ENCODE results near the gene TMEM19. TPM values are rescaled to one million over a fixed set of nuclear protein-coding genes. Genes with fewer than 3 reads are reported as not detected.

Gene TMEM19
- total and polyA plus RNA-seq, 2 of the 8 experiments (the other 6 are each of a cell fraction or from before 2014, with no cell fraction given): 12.6 to 19.1 TPM

- no peak overlapping the region for H4K8ac ChIP-seq (ENCODE audit: extremely low read depth, insufficient read depth, low read length)
- 87% methylated on average over 2 of the region's 2 CpGs; no CpG with 5 or more reads in 1 of the 2 experiments for WGBS, 2 experiments (ENCODE audit: extremely low coverage in 1 of 2, insufficient coverage in 1 of 2, insufficient read length in 1 of 2, insufficient replicate concordance in 2 of 2, low coverage in 1 of 2, low lambda C conversion rate in 2 of 2, missing lambda C conversion rate in 1 of 2)
- TF ChIP-seq TAF7 (optimal IDR thresholded peaks at IDR 0.05; ENCODE audit: borderline replicate concordance, low read depth, low read length): no peak
- TF ChIP-seq ASH2L (IDR thresholded peaks at IDR 0.05; ENCODE audit: low read length): no peak
- TF ChIP-seq GABPA (IDR thresholded peaks at IDR 0.05; ENCODE audit: borderline replicate concordance, insufficient read depth, low read length): no peak
- TF ChIP-seq SUZ12 (IDR thresholded peaks at IDR 0.05; ENCODE audit: low read length): no peak
- no peak for TF ChIP-seq RFX5 (IDR thresholded peaks at IDR 0.05; ENCODE audit: borderline replicate concordance, low read depth, low read length)
- TF ChIP-seq BCL11A (IDR thresholded peaks at IDR 0.05; ENCODE audit: low read depth in 2 of 2, low read length in 2 of 2): no peak
- TF ChIP-seq, protein P1, sequence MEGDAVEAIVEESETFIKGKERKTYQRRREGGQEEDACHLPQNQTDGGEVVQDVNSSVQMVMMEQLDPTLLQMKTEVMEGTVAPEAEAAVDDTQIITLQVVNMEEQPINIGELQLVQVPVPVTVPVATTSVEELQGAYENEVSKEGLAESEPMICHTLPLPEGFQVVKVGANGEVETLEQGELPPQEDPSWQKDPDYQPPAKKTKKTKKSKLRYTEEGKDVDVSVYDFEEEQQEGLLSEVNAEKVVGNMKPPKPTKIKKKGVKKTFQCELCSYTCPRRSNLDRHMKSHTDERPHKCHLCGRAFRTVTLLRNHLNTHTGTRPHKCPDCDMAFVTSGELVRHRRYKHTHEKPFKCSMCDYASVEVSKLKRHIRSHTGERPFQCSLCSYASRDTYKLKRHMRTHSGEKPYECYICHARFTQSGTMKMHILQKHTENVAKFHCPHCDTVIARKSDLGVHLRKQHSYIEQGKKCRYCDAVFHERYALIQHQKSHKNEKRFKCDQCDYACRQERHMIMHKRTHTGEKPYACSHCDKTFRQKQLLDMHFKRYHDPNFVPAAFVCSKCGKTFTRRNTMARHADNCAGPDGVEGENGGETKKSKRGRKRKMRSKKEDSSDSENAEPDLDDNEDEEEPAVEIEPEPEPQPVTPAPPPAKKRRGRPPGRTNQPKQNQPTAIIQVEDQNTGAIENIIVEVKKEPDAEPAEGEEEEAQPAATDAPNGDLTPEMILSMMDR (IDR thresholded peaks at IDR 0.05; ENCODE audit: control extremely low read depth in 1 of 3, insufficient read depth in 1 of 3, low read depth in 1 of 3, low read length in 3 of 3): no peak
- TF ChIP-seq SP2 (IDR thresholded peaks at IDR 0.05; ENCODE audit: low read length): no peak
- TF ChIP-seq TAF1 (IDR thresholded peaks at IDR 0.05; ENCODE audit: low read depth, low read length): no peak
- no peak for TF ChIP-seq YY1 (IDR thresholded peaks at IDR 0.05; ENCODE audit: low read depth, low read length)
- no peak for TF ChIP-seq TBP (IDR thresholded peaks at IDR 0.05; ENCODE audit: low read depth, low read length)
- no peak for TF ChIP-seq POLR2AphosphoS5 (IDR thresholded peaks at IDR 0.05; ENCODE audit: low read depth, low read length)
- TF ChIP-seq RXRA (IDR thresholded peaks at IDR 0.05; ENCODE audit: insufficient read depth, low read depth, low read length): no peak
These were observed 43.6 kb upstream of the TMEM19 start for GRCh38 chr12:71642264-71642663.

More at GRCh38 chr12:71642264-71642663, 43.6 kb upstream of the TMEM19 start:
- H2BK20ac ChIP-seq (ENCODE audit: low read length): no peak overlapping the region
- no peak overlapping the region for H2AFZ ChIP-seq (ENCODE audit: low read length)
- H3K23me2 ChIP-seq (ENCODE audit: low read depth, low read length): no peaks in the 10 kb centered on the region
- H3K9me3 ChIP-seq (ENCODE audit: insufficient read depth in 2 of 2, low read depth in 1 of 2, low read length in 1 of 2): no peaks in the 10 kb centered on the region
- POLR2A ChIA-PET (ENCODE audit: partially characterized antibody): no interaction called here
- no peak overlapping the region for H2BK15ac ChIP-seq (ENCODE audit: low read length)
- H3K4ac ChIP-seq (replicated peaks; ENCODE audit: insufficient read length, low read depth, low read length): no peak overlapping the region
- H2BK120ac ChIP-seq (replicated peaks; ENCODE audit: low read depth, low read length): no peak overlapping the region
- FAIRE-seq (no peak), DNase-seq (ENCODE audit: low read depth in 1 of 2, low spot score in 2 of 2) (no peak)
- no peak overlapping the region for H3K18ac ChIP-seq (ENCODE audit: extremely low read depth, low read length)
- peaks cover 9 to 58% (median 34%) of the 10 kb centered on the region in 4 experiments for H3K36me3 ChIP-seq (ENCODE audit: control insufficient read depth in 2 of 4, insufficient read depth in 4 of 4, low read length in 3 of 4)
- no peak overlapping the region for H3K9ac ChIP-seq (replicated peaks in 1 of 4; ENCODE audit: extremely low read depth in 1 of 4, low read depth in 3 of 4, low read length in 3 of 4)
- no peaks in the 10 kb centered on the region for H3K27me3 ChIP-seq (replicated peaks in 1 of 4; ENCODE audit: control insufficient read depth in 3 of 4, extremely low read depth in 1 of 4, insufficient read depth in 3 of 4, low read length in 3 of 4)
- H4K91ac ChIP-seq (replicated peaks; ENCODE audit: insufficient read length, low read length): no peak overlapping the region
- H4K20me1 ChIP-seq (replicated peaks in 1 of 2; ENCODE audit: control insufficient read depth in 1 of 2, insufficient read depth in 2 of 2, low read length in 2 of 2): peaks cover 0 to 3% of the 10 kb centered on the region in 2 experiments
- H3K14ac ChIP-seq (ENCODE audit: insufficient read length): no peak overlapping the region
- H3K4me2 ChIP-seq (ENCODE audit: insufficient read depth in 1 of 2, low read depth in 2 of 2, low read length in 2 of 2): no peak overlapping the region
- no peaks in the 10 kb centered on the region for H3K4me1 ChIP-seq (replicated peaks in 1 of 4; ENCODE audit: control insufficient read depth in 3 of 4, insufficient read depth in 4 of 4, low read length in 3 of 4)
- H2BK5ac ChIP-seq (ENCODE audit: low read depth, low read length): no peak overlapping the region
- H3K56ac ChIP-seq (replicated peaks; ENCODE audit: insufficient read length, low read depth, low read length): no peak overlapping the region
- H3K23ac ChIP-seq (ENCODE audit: insufficient read length): no peak overlapping the region
- H3K4me3 ChIP-seq (ENCODE audit: extremely low read depth in 1 of 4, insufficient read depth in 2 of 4, low read depth in 3 of 4, low read length in 4 of 4): no peak overlapping the region
- H3K79me2 ChIP-seq (ENCODE audit: control insufficient read depth in 1 of 2, insufficient read depth in 2 of 2, low read length in 2 of 2): no peaks in the 10 kb centered on the region
- H3K79me1 ChIP-seq (ENCODE audit: low read depth, low read length): no peaks in the 10 kb centered on the region
- no peak overlapping the region for H4K5ac ChIP-seq (ENCODE audit: insufficient read length, low read depth, low read length)
- no peak overlapping the region for H2BK12ac ChIP-seq (ENCODE audit: low read depth, low read length)
- no peak overlapping the region for H3K27ac ChIP-seq (ENCODE audit: low read depth, low read length)
- no peak overlapping the region for H2AK5ac ChIP-seq (ENCODE audit: low read depth, low read length)
- CTCF ChIA-PET (ENCODE audit: partially characterized antibody): interaction anchor here (1.1 to 2.3 kb wide), 2 partner anchors 104 to 392 kb away, joined by 3 to 11 read pairs; no protein-coding TSS in a partner anchor

Measured in H1 (cell line).